Glutamatergic neuron (in vitro differentiated cells): ENCODE measurements around the gene MAP3K6. TPM values are rescaled to one million over a fixed set of nuclear protein-coding genes. Genes with fewer than 3 reads are reported as not detected.
A peak's percentile ranks its signal among the peaks of the same experiment; 100 is the strongest.

Source experiments
- DNase-seq: peaks from one replicate; pipeline ENCODE4 v3.0.0; 2022
- H3K27ac Mint-ChIP-seq: one replicate; pipeline ENCODE4 v1.8.0; 2020; ENCODE audit warnings: mild to moderate bottlenecking, mixed read lengths, inconsistent platforms; ENCODE audit not compliant: unreplicated experiment
- H3K27me3 Mint-ChIP-seq: one replicate; pipeline ENCODE4 v1.8.0; 2020; ENCODE audit warnings: mild to moderate bottlenecking, moderate library complexity, mixed read lengths, inconsistent platforms; ENCODE audit not compliant: unreplicated experiment
- H3K36me3 Mint-ChIP-seq: one replicate; pipeline ENCODE4 v1.8.0; 2020; ENCODE audit warnings: mild to moderate bottlenecking, mixed read lengths, inconsistent platforms; ENCODE audit not compliant: unreplicated experiment
- H3K4me1 Mint-ChIP-seq: one replicate; pipeline ENCODE4 v1.8.0; 2020; ENCODE audit warnings: mild to moderate bottlenecking, low read depth, mixed read lengths, inconsistent platforms; ENCODE audit not compliant: unreplicated experiment
- H3K4me3 Mint-ChIP-seq: one replicate; pipeline ENCODE4 v1.8.0; 2020; ENCODE audit warnings: mild to moderate bottlenecking, mixed read lengths, inconsistent platforms; ENCODE audit not compliant: unreplicated experiment
- H3K9me3 Mint-ChIP-seq: one replicate; pipeline ENCODE4 v1.8.0; 2020; ENCODE audit warnings: mild to moderate bottlenecking, moderate library complexity, mixed read lengths, inconsistent platforms; ENCODE audit not compliant: unreplicated experiment
- long read RNA-seq: library from polyadenylated mRNA; unstranded; transcript quantifications from one replicate; pipeline ENCODE4 v2.0.0, GENCODE V29; 2020; ENCODE audit not compliant: unreplicated experiment
- total RNA-seq: library from RNA; stranded (reverse); fragmentation: NEBNext Ultra II Directional; extraction: Animal tissue kit (Norgen Biotek cat#: 25700); gene quantifications from one replicate; pipeline ENCODE4 v1.2.1, GENCODE V29; 2021; ENCODE audit not compliant: unreplicated experiment
- TF ChIP-seq, protein P1 (sequence below): fragments of 200-600 bp; sonication (generic); IDR thresholded peaks from one replicate; pipeline ENCODE4 v1.5.0; 2021; ENCODE audit not compliant: partially characterized antibody, unreplicated experiment

MAP3K6 gene
- total RNA-seq: 10.0 TPM
- long read RNA-seq, full-length matches to known transcripts: 1 of 2 reads
- long read RNA-seq, partial matches to known transcripts: 1 of 2 reads
- long read RNA-seq, other reads (novel, unspliced or antisense): 0 of 2 reads

GRCh38 chr1:27366411-27367159, at the start of gene MAP3K6:
TSS of gene MAP3K6 (minus strand) at chr1:27366961. CDS start at chr1:27366597, 364 bp downstream.
- TF ChIP-seq, protein P1, sequence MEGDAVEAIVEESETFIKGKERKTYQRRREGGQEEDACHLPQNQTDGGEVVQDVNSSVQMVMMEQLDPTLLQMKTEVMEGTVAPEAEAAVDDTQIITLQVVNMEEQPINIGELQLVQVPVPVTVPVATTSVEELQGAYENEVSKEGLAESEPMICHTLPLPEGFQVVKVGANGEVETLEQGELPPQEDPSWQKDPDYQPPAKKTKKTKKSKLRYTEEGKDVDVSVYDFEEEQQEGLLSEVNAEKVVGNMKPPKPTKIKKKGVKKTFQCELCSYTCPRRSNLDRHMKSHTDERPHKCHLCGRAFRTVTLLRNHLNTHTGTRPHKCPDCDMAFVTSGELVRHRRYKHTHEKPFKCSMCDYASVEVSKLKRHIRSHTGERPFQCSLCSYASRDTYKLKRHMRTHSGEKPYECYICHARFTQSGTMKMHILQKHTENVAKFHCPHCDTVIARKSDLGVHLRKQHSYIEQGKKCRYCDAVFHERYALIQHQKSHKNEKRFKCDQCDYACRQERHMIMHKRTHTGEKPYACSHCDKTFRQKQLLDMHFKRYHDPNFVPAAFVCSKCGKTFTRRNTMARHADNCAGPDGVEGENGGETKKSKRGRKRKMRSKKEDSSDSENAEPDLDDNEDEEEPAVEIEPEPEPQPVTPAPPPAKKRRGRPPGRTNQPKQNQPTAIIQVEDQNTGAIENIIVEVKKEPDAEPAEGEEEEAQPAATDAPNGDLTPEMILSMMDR: no peak
- Mint-ChIP-seq H3K27me3 (peaks cover 6% of the 10 kb centered on the region), H3K36me3 (no peaks in the 10 kb centered on the region), H3K9me3 (peaks cover 2% of the 10 kb centered on the region), H3K4me3 (peak within 1 kb of the TSS; percentile 85), H3K4me1 (peaks cover 8% of the 10 kb centered on the region), H3K27ac (peak within 1 kb of the TSS; percentile 81)
- DNase-seq: peak; percentile 73

DNA sequence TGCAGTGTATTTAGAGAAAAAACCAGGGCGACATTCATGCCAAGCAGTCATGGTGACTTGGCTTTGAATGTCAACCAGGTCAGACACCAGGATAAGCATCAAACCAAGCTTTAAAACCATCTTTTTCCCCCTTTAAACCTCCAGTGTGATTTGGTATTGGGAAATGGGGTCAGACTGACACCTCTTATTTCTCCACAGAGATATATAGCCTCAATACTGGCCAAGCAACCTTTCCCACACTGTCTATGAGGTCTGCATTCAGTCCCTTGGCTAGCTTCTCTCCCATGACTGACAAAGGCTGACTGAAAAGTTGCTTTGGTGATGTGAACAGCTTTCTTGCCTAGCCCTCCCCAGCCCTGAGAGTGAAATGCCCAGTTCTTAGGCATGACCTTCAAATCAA, 47.3 kb upstream of the MAP3K6 start:
- Mint-ChIP-seq H3K9me3 (peaks cover 2% of the 10 kb centered on the region), H3K4me1 (peaks cover 47% of the 10 kb centered on the region), H3K4me3 (no peak overlapping the region), H3K27me3 (peaks cover 2% of the 10 kb centered on the region), H3K27ac (no peak overlapping the region), H3K36me3 (no peaks in the 10 kb centered on the region)
- TF ChIP-seq, protein P1: no peak
- no peak for DNase-seq

- no peak for DNase-seq
- Mint-ChIP-seq H3K27ac (no peak overlapping the region), H3K36me3 (no peaks in the 10 kb centered on the region), H3K4me3 (no peak overlapping the region), H3K27me3 (peaks cover 2% of the 10 kb centered on the region), H3K9me3 (peaks cover 2% of the 10 kb centered on the region), H3K4me1 (peaks cover 39% of the 10 kb centered on the region)
- TF ChIP-seq, protein P1: no peak
Measured at GRCh38 chr1:27413004-27413403, 46.2 kb upstream of the MAP3K6 start.

- TF ChIP-seq, protein P1: no peak
- no peaks in the 10 kb centered on the region for H3K36me3 Mint-ChIP-seq
Measured at GRCh38 chr1:27412502-27412901, 45.7 kb upstream of the MAP3K6 start.

DNA sequence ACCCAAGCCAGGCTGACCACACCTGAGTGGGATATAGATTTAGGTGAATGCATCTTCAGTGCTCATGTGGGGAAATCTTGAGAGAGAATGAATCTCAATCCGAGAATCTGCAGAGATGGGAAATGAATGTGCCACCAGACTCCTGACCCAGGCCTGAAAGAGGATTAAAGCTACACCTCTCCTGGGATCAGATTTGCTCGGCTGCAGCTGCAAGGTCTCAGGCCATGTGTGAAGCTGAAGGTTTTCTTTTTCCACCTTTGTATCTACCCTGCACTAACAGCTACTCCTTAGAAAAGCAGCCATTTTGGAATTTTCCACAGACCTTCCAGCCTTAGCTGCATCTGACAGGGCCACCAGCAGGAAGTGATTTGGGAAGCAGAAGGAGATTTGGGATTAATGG, 43.9 kb upstream of the MAP3K6 start:
- DNase-seq: no peak
- H3K27ac Mint-ChIP-seq: peak overlapping the region; percentile 6
- H3K4me3 Mint-ChIP-seq: no peak overlapping the region
- TF ChIP-seq, protein P1: no peak
- peaks cover 2% of the 10 kb centered on the region for H3K9me3 Mint-ChIP-seq
- H3K4me1 Mint-ChIP-seq: peaks cover 25% of the 10 kb centered on the region
- H3K27me3 Mint-ChIP-seq: peaks cover 2% of the 10 kb centered on the region
- no peaks in the 10 kb centered on the region for H3K36me3 Mint-ChIP-seq

More at GRCh38 chr1:27412502-27412901, 45.7 kb upstream of the MAP3K6 start:
- H3K4me1 Mint-ChIP-seq: peaks cover 36% of the 10 kb centered on the region
- H3K27me3 Mint-ChIP-seq: peaks cover 2% of the 10 kb centered on the region
- no peak for DNase-seq
- peaks cover 2% of the 10 kb centered on the region for H3K9me3 Mint-ChIP-seq
- H3K27ac Mint-ChIP-seq: no peak overlapping the region
- no peak overlapping the region for H3K4me3 Mint-ChIP-seq
